HG02885 (cell line): Measurements from ENCODE around the gene RECQL.
"Not testable (repeated sequence)": the region's sequence is repeated elsewhere in the genome, so short reads cannot be mapped to it uniquely, and the experiment has no call there.

Experiments used
- ATAC-seq: cut with Tn5 transposase; IDR thresholded peaks from one replicate; pipeline ENCODE4 v1.9.1; 2021; ENCODE audit warnings: mild to moderate bottlenecking; ENCODE audit not compliant: unreplicated experiment, poor library complexity

The RECQL gene

GRCh38 chr12:21429994-21430393 is 71.4 kb downstream of the RECQL start:
- ATAC-seq = no peak

GRCh38 chr12:21428241-21428640 is 73.2 kb downstream of the RECQL start:
- no peak for ATAC-seq

GRCh38 chr12:21419009-21419699 is 82.3 kb downstream of the RECQL start:
- ATAC-seq = not testable (repeated sequence)
